H1 (cell line): ENCODE measurements around the gene DRAM1. TPM values are rescaled to one million over a fixed set of nuclear protein-coding genes. Genes with fewer than 3 reads are reported as not detected.

Experiments
- CTCF ChIA-PET: fragments of 300-600 bp; sonication (Branson Sonifier 250); formaldehyde crosslinking; loops from one replicate; lab custom pipeline; 2021; ENCODE audit not compliant: partially characterized antibody; lab: Charles Lee
- POLR2A ChIA-PET: fragments of 300-600 bp; sonication (Branson Sonifier 250); formaldehyde crosslinking; loops from one replicate; lab custom pipeline; 2021; ENCODE audit warnings: inconsistent platforms; ENCODE audit not compliant: partially characterized antibody; lab: Charles Lee
- DNase-seq, 2 experiments: peaks; one replicate each; pipeline versions ENCODE4 v3.0.0 to v3.0.0-alpha.2; 2010 to 2022; ENCODE audit warnings: low spot score in 2 of 2, low read depth in 1 of 2, mixed read lengths in 1 of 2
- FAIRE-seq: peaks from 2 replicates; lab custom pipeline; 2011; peaks lifted over from hg19 to GRCh38; lab: Jason Lieb, UNC
- H2AFZ ChIP-seq: 2 replicates; pipeline ENCODE4 v1.8.1; 2012; ENCODE audit warnings: low read length, inconsistent platforms
- H2AK5ac ChIP-seq: 2 replicates; pipeline ENCODE4 v1.6.1; 2013; ENCODE audit warnings: low read depth, low read length
- H2BK120ac ChIP-seq: replicated peaks from 2 replicates; pipeline ENCODE3; 2013; ENCODE audit warnings: low read depth, low read length, inconsistent platforms
- H2BK12ac ChIP-seq: 2 replicates; pipeline ENCODE4 v1.6.1; 2013; ENCODE audit warnings: low read depth, low read length
- H2BK15ac ChIP-seq: 2 replicates; pipeline ENCODE4 v1.6.1; 2013; ENCODE audit warnings: low read length
- H2BK20ac ChIP-seq: 2 replicates; pipeline ENCODE4 v1.6.1; 2013; ENCODE audit warnings: low read length
- H2BK5ac ChIP-seq: 2 replicates; pipeline ENCODE4 v1.6.1; 2013; ENCODE audit warnings: low read depth, low read length
- H3K14ac ChIP-seq: 2 replicates; pipeline ENCODE4 v1.6.1; 2013; ENCODE audit warnings: inconsistent platforms; ENCODE audit not compliant: insufficient read length
- H3K18ac ChIP-seq: 2 replicates; pipeline ENCODE4 v1.6.1; 2013; ENCODE audit warnings: low read length; ENCODE audit errors: extremely low read depth
- H3K23ac ChIP-seq: 2 replicates; pipeline ENCODE4 v1.6.1; 2013; ENCODE audit warnings: inconsistent platforms; ENCODE audit not compliant: insufficient read length
- H3K23me2 ChIP-seq: 2 replicates; pipeline ENCODE4 v1.6.1; 2013; ENCODE audit warnings: low read depth, low read length
- H3K27ac ChIP-seq: 2 replicates; pipeline ENCODE4 v1.6.1; 2011; ENCODE audit warnings: low read depth, low read length, inconsistent platforms
- H3K27me3 ChIP-seq, 4 experiments: replicated peaks in 1 of 4; 1 replicate in 1 of 4; 2 replicates in 3 of 4; pipeline versions ENCODE4 v1.6.1 to v1.8.1; 2011 to 2013; ENCODE audit warnings: low read length in 3 of 4, mild to moderate bottlenecking in 3 of 4, inconsistent platforms in 2 of 4, mixed read lengths in 2 of 4, moderate library complexity in 1 of 4; ENCODE audit not compliant: control insufficient read depth in 3 of 4, insufficient read depth in 3 of 4; ENCODE audit errors: extremely low read depth in 1 of 4
- H3K36me3 ChIP-seq, 4 experiments: 2 replicates each; pipeline versions ENCODE4 v1.6.1 to v1.8.1; 2011 to 2013; ENCODE audit warnings: mild to moderate bottlenecking in 4 of 4, low read length in 3 of 4, moderate library complexity in 2 of 4, control low read depth in 1 of 4, inconsistent platforms in 1 of 4; ENCODE audit not compliant: insufficient read depth in 4 of 4, control insufficient read depth in 2 of 4
- H3K4ac ChIP-seq: replicated peaks from 2 replicates; pipeline ENCODE3; 2013; ENCODE audit warnings: low read length, low read depth, mixed read lengths, inconsistent platforms; ENCODE audit not compliant: insufficient read length
- H3K4me1 ChIP-seq, 4 experiments: replicated peaks in 1 of 4; 1 replicate in 1 of 4; 2 replicates in 3 of 4; pipeline versions ENCODE4 v1.6.1 to v1.8.1; 2011 to 2013; ENCODE audit warnings: low read length in 3 of 4, inconsistent platforms in 2 of 4, mixed read lengths in 1 of 4; ENCODE audit not compliant: insufficient read depth in 4 of 4, control insufficient read depth in 3 of 4
- H3K4me2 ChIP-seq, 2 experiments: 2 replicates each; pipeline versions ENCODE4 v1.6.1 to v1.8.1; 2011 to 2013; ENCODE audit warnings: low read depth in 2 of 2, low read length in 2 of 2, control low read depth in 1 of 2, inconsistent platforms in 1 of 2, mild to moderate bottlenecking in 1 of 2; ENCODE audit not compliant: insufficient read depth in 1 of 2
- H3K4me3 ChIP-seq, 4 experiments: fragments of 200-600, 300-600 bp in 1 of 4; sonication (generic), shearing (Covaris generic), sonication (Bioruptor Twin) in 1 of 4; 2 replicates each; pipeline versions ENCODE4 v1.5.1 to v1.8.1; 2011 to 2016; ENCODE audit warnings: low read length in 4 of 4, low read depth in 3 of 4, control low read depth in 2 of 4, inconsistent platforms in 2 of 4, mild to moderate bottlenecking in 2 of 4, mixed read lengths in 1 of 4, moderate library complexity in 1 of 4; ENCODE audit not compliant: insufficient read depth in 2 of 4; ENCODE audit errors: extremely low read depth in 1 of 4
- H3K56ac ChIP-seq: replicated peaks from 2 replicates; pipeline ENCODE3; 2013; ENCODE audit warnings: low read depth, mild to moderate bottlenecking, mixed read lengths, low read length, inconsistent platforms; ENCODE audit not compliant: insufficient read length
- H3K79me1 ChIP-seq: 2 replicates; pipeline ENCODE4 v1.6.1; 2013; ENCODE audit warnings: low read depth, low read length, control low read depth
- H3K79me2 ChIP-seq, 2 experiments: 2 replicates each; pipeline versions ENCODE4 v1.6.1 to v1.8.1; 2012 to 2013; ENCODE audit warnings: low read length in 2 of 2, mild to moderate bottlenecking in 2 of 2, inconsistent platforms in 1 of 2; ENCODE audit not compliant: insufficient read depth in 2 of 2, control insufficient read depth in 1 of 2
- H3K9ac ChIP-seq, 4 experiments: replicated peaks in 1 of 4; 1 replicate in 1 of 4; 2 replicates in 3 of 4; pipeline versions ENCODE4 v1.6.1 to v1.8.1; 2011 to 2013; ENCODE audit warnings: low read depth in 3 of 4, low read length in 3 of 4, control low read depth in 2 of 4, mild to moderate bottlenecking in 2 of 4, moderate library complexity in 2 of 4, inconsistent platforms in 1 of 4; ENCODE audit errors: extremely low read depth in 1 of 4
- H3K9me3 ChIP-seq, 2 experiments: 2 replicates each; pipeline versions ENCODE4 v1.6.1 to v1.8.1; 2012 to 2013; ENCODE audit warnings: mild to moderate bottlenecking in 2 of 2, moderate library complexity in 2 of 2, control low read depth in 1 of 2, inconsistent platforms in 1 of 2, low read depth in 1 of 2, low read length in 1 of 2, mixed read lengths in 1 of 2; ENCODE audit not compliant: insufficient read depth in 2 of 2
- H4K20me1 ChIP-seq, 2 experiments: replicated peaks in 1 of 2; 2 replicates each; pipeline versions ENCODE3 to v1.8.1; 2011 to 2013; ENCODE audit warnings: inconsistent platforms in 2 of 2, low read length in 2 of 2, mild to moderate bottlenecking in 1 of 2; ENCODE audit not compliant: insufficient read depth in 2 of 2, control insufficient read depth in 1 of 2
- H4K5ac ChIP-seq: 2 replicates; pipeline ENCODE4 v1.6.1; 2013; ENCODE audit warnings: low read length, low read depth, mixed read lengths, inconsistent platforms; ENCODE audit not compliant: insufficient read length
- H4K8ac ChIP-seq: 2 replicates; pipeline ENCODE4 v1.8.0; 2013; ENCODE audit warnings: mild to moderate bottlenecking, moderate library complexity, low read length, inconsistent platforms; ENCODE audit not compliant: insufficient read depth; ENCODE audit errors: extremely low read depth
- H4K91ac ChIP-seq: replicated peaks from 2 replicates; pipeline ENCODE3; 2013; ENCODE audit warnings: low read length, mixed read lengths, inconsistent platforms; ENCODE audit not compliant: insufficient read length
- ASH2L ChIP-seq: fragments of 200-600, 300-600 bp; sonication (generic); IDR thresholded peaks from one replicate; pipeline ENCODE4 v1.7.1; 2017; ENCODE audit warnings: low read length
- BCL11A ChIP-seq, 2 experiments: IDR thresholded peaks; one replicate each; pipeline ENCODE4 v1.6.1; 2011; ENCODE audit warnings: low read depth in 2 of 2, low read length in 2 of 2, mild to moderate bottlenecking in 2 of 2
- CBX5 ChIP-seq: fragments of 300-800, 300-1000 bp; sonication (generic); IDR thresholded peaks from 2 replicates; pipeline ENCODE4 v1.7.1; 2016; ENCODE audit warnings: antibody characterized with exemption, low read length, low read depth
- EZH2 ChIP-seq: fragments of 200-600 bp; sonication (generic); IDR thresholded peaks from 2 replicates; pipeline ENCODE4 v1.7.1; 2012; ENCODE audit warnings: low read depth, mild to moderate bottlenecking, moderate library complexity, low read length, inconsistent platforms; ENCODE audit not compliant: severe bottlenecking
- KDM4A ChIP-seq: IDR thresholded peaks from one replicate; pipeline ENCODE4 v1.7.1; 2012; ENCODE audit warnings: low read depth, mild to moderate bottlenecking, moderate library complexity, low read length, inconsistent platforms; ENCODE audit not compliant: severe bottlenecking
- POLR2A ChIP-seq, 2 experiments: IDR thresholded peaks; 1 replicate in 1 of 2; 2 replicates in 1 of 2; pipeline ENCODE4 v1.6.1; 2011; ENCODE audit warnings: low read depth in 2 of 2, low read length in 2 of 2, mild to moderate bottlenecking in 2 of 2; ENCODE audit errors: control extremely low read depth in 1 of 2
- POLR2AphosphoS5 ChIP-seq: IDR thresholded peaks from 2 replicates; pipeline ENCODE4 v1.6.1; 2011; ENCODE audit warnings: low read depth, low read length
- POU5F1 ChIP-seq: IDR thresholded peaks from 2 replicates; pipeline ENCODE4 v1.6.1; 2011; ENCODE audit warnings: low read depth, mild to moderate bottlenecking, low read length, moderate library complexity
- RFX5 ChIP-seq: IDR thresholded peaks from 2 replicates; pipeline ENCODE4 v1.6.1; 2011; ENCODE audit warnings: low read depth, low read length, improper control_type of control experiment, borderline replicate concordance
- SAP30 ChIP-seq: fragments of 300-600 bp; sonication (generic); IDR thresholded peaks from 2 replicates; pipeline ENCODE4 v1.7.1; 2012; ENCODE audit warnings: low read length, moderate library complexity, mild to moderate bottlenecking, inconsistent platforms; ENCODE audit not compliant: insufficient read depth, insufficient replicate concordance
- SIX5 ChIP-seq: IDR thresholded peaks from 2 replicates; pipeline ENCODE4 v1.6.1; 2011; ENCODE audit warnings: mild to moderate bottlenecking, low read depth, low read length
- SP1 ChIP-seq: IDR thresholded peaks from 2 replicates; pipeline ENCODE4 v1.6.1; 2011; ENCODE audit warnings: low read depth, low read length
- SRF ChIP-seq: IDR thresholded peaks from 2 replicates; pipeline ENCODE4 v1.6.1; 2011; ENCODE audit warnings: mild to moderate bottlenecking, low read depth, low read length, moderate library complexity
- SUZ12 ChIP-seq: fragments of 200-600 bp; sonication (generic); IDR thresholded peaks from 2 replicates; pipeline ENCODE4 v1.6.1; 2012; ENCODE audit warnings: mild to moderate bottlenecking, inconsistent platforms, low read length, moderate library complexity, mixed read lengths
- TAF1 ChIP-seq: IDR thresholded peaks from 2 replicates; pipeline ENCODE4 v1.6.1; 2011; ENCODE audit warnings: mild to moderate bottlenecking, low read depth, low read length
- TAF7 ChIP-seq: optimal IDR thresholded peaks from 2 replicates; pipeline ENCODE3; 2011; ENCODE audit warnings: low read depth, mild to moderate bottlenecking, inconsistent platforms, low read length, moderate library complexity, borderline replicate concordance
- TCF12 ChIP-seq: IDR thresholded peaks from 2 replicates; pipeline ENCODE4 v1.6.1; 2011; ENCODE audit warnings: low read depth, mild to moderate bottlenecking, low read length
- WGBS, 2 experiments: shearing (Covaris generic) in 1 of 2; methylation state at CpG; one replicate each; pipeline versions ENCODE4 v1.1.6 to v1.1.7; 2013 to 2015; ENCODE audit warnings: low lambda C conversion rate in 2 of 2, mixed read lengths in 2 of 2, inconsistent platforms in 1 of 2, low coverage in 1 of 2, missing lambda C conversion rate in 1 of 2; ENCODE audit not compliant: insufficient replicate concordance in 2 of 2, insufficient coverage in 1 of 2, insufficient read length in 1 of 2; ENCODE audit errors: extremely low coverage in 1 of 2, missing lambda C conversion rate in 1 of 2; 5-methylcytosine and 5-hydroxymethylcytosine counted together
- polyA plus RNA-seq, 7 experiments: library from polyadenylated mRNA; depleted of rRNA in 3 of 7; stranded (reverse) in 5 of 7; unstranded in 2 of 7; fragments of >200 nt in 5 of 7; fragments of 200-250 nt in 2 of 7; gene quantifications; 1 replicate in 5 of 7; 2 replicates in 1 of 7; 4 replicates in 1 of 7; pipeline versions ENCODE4 v1.2.1 to v1.2.3, GENCODE V29; 2011 to 2013; ENCODE audit warnings: missing spikeins in 2 of 7, mixed read lengths in 2 of 7
- total RNA-seq: library from RNA; stranded (reverse); fragmentation: NEBNext Ultra II Directional; extraction: Animal tissue kit (Norgen Biotek cat#: 25700); gene quantifications from 2 replicates; pipeline ENCODE4 v1.2.1, GENCODE V29; 2021

The DRAM1 gene
- total and polyA plus RNA-seq, 2 of the 8 experiments (the other 6 are each of a cell fraction or from before 2014, with no cell fraction given) = 4.6 to 6.2 TPM

- Histone ChIP-seq H3K27ac (no peak overlapping the region), H2BK120ac (no peak overlapping the region), H3K4me2 (no peak overlapping the region), H3K23me2 (no peaks in the 10 kb centered on the region), H4K5ac (no peak overlapping the region), H3K4ac (no peak overlapping the region), H2BK20ac (no peak overlapping the region), H2BK5ac (no peak overlapping the region), H4K20me1 (no peaks in the 10 kb centered on the region), H3K9ac (no peak overlapping the region), H3K79me2 (no peaks in the 10 kb centered on the region), H3K14ac (no peak overlapping the region), H3K4me3 (no peak overlapping the region), H3K36me3 (no peaks in the 10 kb centered on the region), H3K23ac (no peak overlapping the region), H3K9me3 (no peaks in the 10 kb centered on the region), H2BK15ac (no peak overlapping the region), H3K27me3 (no peaks in the 10 kb centered on the region), H4K91ac (no peak overlapping the region), H3K4me1 (no peaks in the 10 kb centered on the region), H2AFZ (no peak overlapping the region), H3K56ac (no peak overlapping the region), H2AK5ac (no peak overlapping the region), H4K8ac (no peak overlapping the region), H3K79me1 (no peaks in the 10 kb centered on the region), H2BK12ac (no peak overlapping the region), H3K18ac (no peak overlapping the region)
- no peak for FAIRE-seq
- DNase-seq = no peak
- ChIA-PET CTCF (no interaction called here), POLR2A (no interaction called here)
- WGBS, 2 experiments = 90% methylated on average over 1 of the region's 1 CpG; no CpG with 5 or more reads in 1 of the 2 experiments
- TF ChIP-seq CBX5 (no peak), SUZ12 (no peak), POLR2AphosphoS5 (no peak), TAF1 (no peak), RFX5 (no peak), SP1 (no peak), ASH2L (no peak), POU5F1 (no peak), POLR2A (IDR thresholded peaks at IDR 0.05; ENCODE audit: control extremely low read depth in 1 of 2, low read depth in 2 of 2, low read length in 2 of 2) (no peak), TCF12 (no peak), SIX5 (no peak), SAP30 (no peak), KDM4A (no peak), EZH2 (no peak), TAF7 (no peak), BCL11A (IDR thresholded peaks at IDR 0.05; ENCODE audit: low read depth in 2 of 2, low read length in 2 of 2) (no peak), SRF (no peak)
Observed at GRCh38 chr12:101968770-101969169, 91.4 kb downstream of the DRAM1 start.
